B cell (primary cell): ENCODE results near the gene C19orf44.

ENCODE experiments used
- EZH2 ChIP-seq: IDR thresholded peaks from 2 replicates; pipeline ENCODE4 v1.6.1; 2012; ENCODE audit warnings: borderline replicate concordance, low read depth, mild to moderate bottlenecking, moderate library complexity, low read length; ENCODE audit not compliant: insufficient read depth, poor library complexity, severe bottlenecking
- TF ChIP-seq, protein P1 (sequence below): fragments of 200-600 bp; IDR thresholded peaks from one replicate; pipeline ENCODE4 v1.8.0; 2022; ENCODE audit warnings: antibody characterized with exemption, mild to moderate bottlenecking

DNA sequence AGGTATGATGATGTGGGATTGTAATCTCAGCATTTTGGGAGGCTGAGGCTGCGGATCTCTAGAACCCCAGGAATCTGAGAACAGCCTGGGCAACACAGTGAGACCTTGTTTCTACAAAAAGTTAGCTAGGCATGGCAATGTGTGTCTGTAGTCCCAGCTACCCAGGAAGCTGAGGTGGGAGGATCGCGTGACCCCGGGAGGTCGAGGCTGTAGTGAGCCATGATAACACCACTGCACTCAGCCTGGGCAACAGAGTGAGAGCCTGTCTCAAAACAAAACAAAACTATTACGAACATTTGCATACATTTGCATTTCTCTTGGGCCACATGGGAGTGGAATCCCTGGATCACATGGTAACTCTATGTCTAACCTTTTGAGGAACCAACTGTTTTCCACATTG lies 1.6 kb downstream of the C19orf44 start:
- TF ChIP-seq, protein P1, sequence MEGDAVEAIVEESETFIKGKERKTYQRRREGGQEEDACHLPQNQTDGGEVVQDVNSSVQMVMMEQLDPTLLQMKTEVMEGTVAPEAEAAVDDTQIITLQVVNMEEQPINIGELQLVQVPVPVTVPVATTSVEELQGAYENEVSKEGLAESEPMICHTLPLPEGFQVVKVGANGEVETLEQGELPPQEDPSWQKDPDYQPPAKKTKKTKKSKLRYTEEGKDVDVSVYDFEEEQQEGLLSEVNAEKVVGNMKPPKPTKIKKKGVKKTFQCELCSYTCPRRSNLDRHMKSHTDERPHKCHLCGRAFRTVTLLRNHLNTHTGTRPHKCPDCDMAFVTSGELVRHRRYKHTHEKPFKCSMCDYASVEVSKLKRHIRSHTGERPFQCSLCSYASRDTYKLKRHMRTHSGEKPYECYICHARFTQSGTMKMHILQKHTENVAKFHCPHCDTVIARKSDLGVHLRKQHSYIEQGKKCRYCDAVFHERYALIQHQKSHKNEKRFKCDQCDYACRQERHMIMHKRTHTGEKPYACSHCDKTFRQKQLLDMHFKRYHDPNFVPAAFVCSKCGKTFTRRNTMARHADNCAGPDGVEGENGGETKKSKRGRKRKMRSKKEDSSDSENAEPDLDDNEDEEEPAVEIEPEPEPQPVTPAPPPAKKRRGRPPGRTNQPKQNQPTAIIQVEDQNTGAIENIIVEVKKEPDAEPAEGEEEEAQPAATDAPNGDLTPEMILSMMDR, result no peak
- no peak for TF ChIP-seq EZH2
